WTC11 (cell line): ENCODE data around the gene NOC3L. TPM values are rescaled to one million over a fixed set of nuclear protein-coding genes. Genes with fewer than 3 reads are reported as not detected.

Source experiments
- ATAC-seq: fragments of 200-7000 bp; cut with Tn5 transposase; 2 replicates; pipeline ENCODE4 v1.10.0; 2021; ENCODE audit warnings: mild to moderate bottlenecking, moderate library complexity
- CTCF ChIA-PET: fragments of 300-600 bp; sonication (Branson Sonifier 250); formaldehyde crosslinking; loops from one replicate; lab custom pipeline; 2021; ENCODE audit warnings: antibody characterized with exemption; lab: Charles Lee
- POLR2A ChIA-PET: fragments of 350-600 bp; sonication (Branson Sonifier 250); formaldehyde crosslinking; loops from one replicate; lab custom pipeline; 2021; ENCODE audit warnings: antibody characterized with exemption; lab: Charles Lee
- DNase-seq: peaks from one replicate; pipeline ENCODE4 v3.0.0; 2021; ENCODE audit warnings: low spot score
- H3K27ac Mint-ChIP-seq: 2 replicates; pipeline ENCODE4 v1.8.0; 2021; ENCODE audit warnings: mixed read lengths
- H3K27me3 Mint-ChIP-seq: 2 replicates; pipeline ENCODE4 v1.8.0; 2021; ENCODE audit warnings: low read depth, mild to moderate bottlenecking, moderate library complexity, mixed read lengths
- H3K36me3 Mint-ChIP-seq: 2 replicates; pipeline ENCODE4 v1.8.0; 2021; ENCODE audit warnings: mixed read lengths
- H3K4me1 Mint-ChIP-seq: 2 replicates; pipeline ENCODE4 v1.8.0; 2022; ENCODE audit warnings: mixed read lengths
- H3K4me3 Mint-ChIP-seq: 2 replicates; pipeline ENCODE4 v1.8.0; 2021; ENCODE audit warnings: mild to moderate bottlenecking, moderate library complexity, mixed read lengths
- H3K9me3 Mint-ChIP-seq: 2 replicates; pipeline ENCODE4 v1.8.0; 2021; ENCODE audit warnings: mixed read lengths
- ATF2 ChIP-seq: sonication (generic); formaldehyde crosslinking; IDR thresholded peaks from 2 replicates; pipeline ENCODE4 v1.8.1; 2022; ENCODE audit warnings: low read depth, missing genetic modification reagents, borderline replicate concordance
- ATF3 ChIP-seq: sonication (generic); formaldehyde crosslinking; conservative IDR thresholded peaks from 2 replicates; pipeline ENCODE4 v1.8.1; 2022; ENCODE audit warnings: mild to moderate bottlenecking, missing genetic modification reagents
- CTCF ChIP-seq: fragments of 200-600 bp; IDR thresholded peaks from 2 replicates; pipeline ENCODE4 v1.8.0; 2022; ENCODE audit warnings: antibody characterized with exemption
- GRHL2 ChIP-seq: fragments of 250-450 bp; sonication (Bioruptor Pico); IDR thresholded peaks from 2 replicates; pipeline ENCODE4 v1.8.0; 2022; ENCODE audit warnings: mild to moderate bottlenecking, moderate library complexity; ENCODE audit not compliant: insufficient replicate concordance, severe bottlenecking
- IRF1 ChIP-seq: sonication (generic); formaldehyde crosslinking; IDR thresholded peaks from 2 replicates; pipeline ENCODE4 v1.8.0; 2023; ENCODE audit warnings: missing genetic modification reagents
- JAZF1 ChIP-seq: fragments of 250-450 bp; sonication (Bioruptor Pico); IDR thresholded peaks from 2 replicates; pipeline ENCODE4 v1.9.0; 2021; ENCODE audit warnings: moderate library complexity, mild to moderate bottlenecking, inconsistent platforms
- JUN ChIP-seq: sonication (generic); formaldehyde crosslinking; IDR thresholded peaks from 2 replicates; pipeline ENCODE4 v1.8.0; 2023; ENCODE audit warnings: mild to moderate bottlenecking, missing genetic modification reagents
- MAX ChIP-seq: sonication (generic); formaldehyde crosslinking; IDR thresholded peaks from 2 replicates; pipeline ENCODE4 v1.8.0; 2022; ENCODE audit warnings: mild to moderate bottlenecking, missing genetic modification reagents
- MXD4 ChIP-seq: fragments of 250-450 bp; sonication (Bioruptor Pico); IDR thresholded peaks from 2 replicates; pipeline ENCODE4 v1.8.0; 2021; ENCODE audit warnings: mild to moderate bottlenecking, moderate library complexity, borderline replicate concordance
- MYBL2 ChIP-seq: sonication (generic); formaldehyde crosslinking; IDR thresholded peaks from 2 replicates; pipeline ENCODE4 v1.8.1; 2023; ENCODE audit warnings: mild to moderate bottlenecking, moderate library complexity, missing genetic modification reagents
- NFYB ChIP-seq: sonication (generic); formaldehyde crosslinking; conservative IDR thresholded peaks from 2 replicates; pipeline ENCODE4 v1.8.0; 2022; ENCODE audit warnings: low read depth, missing genetic modification reagents
- NR1H2 ChIP-seq: sonication (generic); formaldehyde crosslinking; IDR thresholded peaks from 2 replicates; pipeline ENCODE4 v1.9.0; 2021; ENCODE audit warnings: mild to moderate bottlenecking, moderate library complexity, missing genetic modification reagents
- PREB ChIP-seq: sonication (generic); formaldehyde crosslinking; IDR thresholded peaks from 2 replicates; pipeline ENCODE4 v1.8.1; 2022; ENCODE audit warnings: mild to moderate bottlenecking, missing genetic modification reagents, moderate library complexity, borderline replicate concordance
- RORB ChIP-seq: fragments of 250-450 bp; sonication (Bioruptor Pico); IDR thresholded peaks from 2 replicates; pipeline ENCODE4 v1.9.0; 2021; ENCODE audit warnings: mild to moderate bottlenecking
- TEAD1 ChIP-seq: sonication (generic); formaldehyde crosslinking; IDR thresholded peaks from 2 replicates; pipeline ENCODE4 v1.8.0; 2022; ENCODE audit warnings: mild to moderate bottlenecking, missing genetic modification reagents
- TEAD4 ChIP-seq: sonication (generic); formaldehyde crosslinking; IDR thresholded peaks from 2 replicates; pipeline ENCODE4 v1.8.0; 2022; ENCODE audit warnings: mild to moderate bottlenecking, missing genetic modification reagents
- USF2 ChIP-seq: sonication (generic); formaldehyde crosslinking; IDR thresholded peaks from 2 replicates; pipeline ENCODE4 v1.8.1; 2023; ENCODE audit warnings: mild to moderate bottlenecking, missing genetic modification reagents, moderate library complexity
- ZBTB43 ChIP-seq: sonication (generic); formaldehyde crosslinking; IDR thresholded peaks from 2 replicates; pipeline ENCODE4 v1.8.1; 2023; ENCODE audit warnings: mild to moderate bottlenecking, missing genetic modification reagents
- total RNA-seq: library from RNA; stranded (reverse); gene quantifications from 3 replicates; pipeline ENCODE4 v1.2.3, GENCODE V29; 2021

Gene NOC3L
- total RNA-seq, 1 experiment from 2014 or later: 26.1 TPM

GRCh38 chr10:94324609-94325233, 38.0 kb downstream of the NOC3L start:
- no peaks in the 10 kb centered on the region for H3K9me3 Mint-ChIP-seq
- 0 out of 2 replicates have a peak overlapping the region, but pooled peaks have one; percentile 45 for H3K27ac Mint-ChIP-seq
- no peaks in the 10 kb centered on the region for H3K4me1 Mint-ChIP-seq
- TF ChIP-seq TEAD4 (CRISPR knock-in tag): no peak
- TF ChIP-seq NFYB (CRISPR knock-in tag): no peak
- TF ChIP-seq JAZF1 (CRISPR knock-in tag): no peak
- no peak for TF ChIP-seq NR1H2 (CRISPR knock-in tag)
- no peak for TF ChIP-seq JUN (CRISPR knock-in tag)
- no peak for TF ChIP-seq IRF1 (CRISPR knock-in tag)
- TF ChIP-seq MXD4: no peak
- no peak for TF ChIP-seq ZBTB43 (CRISPR knock-in tag)
- TF ChIP-seq GRHL2 (CRISPR knock-in tag): no peak
- TF ChIP-seq USF2: no peak
- no peak for TF ChIP-seq PREB
- no peak for TF ChIP-seq MAX (CRISPR knock-in tag)
- no peak for TF ChIP-seq MYBL2 (CRISPR knock-in tag)
- TF ChIP-seq TEAD1: no peak
- TF ChIP-seq ATF2: no peak
- TF ChIP-seq RORB: no peak
- POLR2A ChIA-PET: interaction anchor here (0.6 kb wide), 1 partner anchor 433 kb away, joined by 3 read pairs; no protein-coding TSS in a partner anchor
- CTCF ChIA-PET: interaction anchor here (0.6 to 2.6 kb wide), 2 partner anchors 119 to 250 kb away, joined by 7 to 15 read pairs; no protein-coding TSS in a partner anchor
- peaks cover 23% of the 10 kb centered on the region for H3K36me3 Mint-ChIP-seq
- no peak for ATAC-seq
- H3K27me3 Mint-ChIP-seq: no peaks in the 10 kb centered on the region
- DNase-seq: no peak
- no peak overlapping the region for H3K4me3 Mint-ChIP-seq

- H3K4me1 Mint-ChIP-seq: no peaks in the 10 kb centered on the region
- no peak overlapping the region for H3K27ac Mint-ChIP-seq
- peaks cover 10% of the 10 kb centered on the region for H3K36me3 Mint-ChIP-seq
- peak; percentile 72 for ATAC-seq
- no peaks in the 10 kb centered on the region for H3K27me3 Mint-ChIP-seq
- no peaks in the 10 kb centered on the region for H3K9me3 Mint-ChIP-seq
- ChIA-PET CTCF (interaction anchor here (0.5 to 3.0 kb wide), 46 partner anchors 11 to 575 kb away, joined by 3 to 39 read pairs (median 4); partner anchors contain the start of gene TBC1D12), POLR2A (interaction anchor here (0.6 kb wide), 1 partner anchor 23 kb away, joined by 5 read pairs; no protein-coding TSS in a partner anchor)
- no peak overlapping the region for H3K4me3 Mint-ChIP-seq
- DNase-seq: peak; percentile 72
- TF ChIP-seq CTCF: peak; percentile 70
- TF ChIP-seq ATF3: no peak
Observed at GRCh38 chr10:94320285-94320914, 42.3 kb downstream of the NOC3L start.
